Measurements from ENCODE around the gene SLC35E2B. TPM values are rescaled to one million over a fixed set of nuclear protein-coding genes. Genes with fewer than 3 reads are reported as not detected.
"Not testable (repeated sequence)": the region's sequence is repeated elsewhere in the genome, so short reads cannot be mapped to it uniquely, and the experiment has no call there.

The SLC35E2B gene
- total RNA-seq, 2 experiments from 2014 or later, result 62.5 to 65.0 TPM

DNA sequence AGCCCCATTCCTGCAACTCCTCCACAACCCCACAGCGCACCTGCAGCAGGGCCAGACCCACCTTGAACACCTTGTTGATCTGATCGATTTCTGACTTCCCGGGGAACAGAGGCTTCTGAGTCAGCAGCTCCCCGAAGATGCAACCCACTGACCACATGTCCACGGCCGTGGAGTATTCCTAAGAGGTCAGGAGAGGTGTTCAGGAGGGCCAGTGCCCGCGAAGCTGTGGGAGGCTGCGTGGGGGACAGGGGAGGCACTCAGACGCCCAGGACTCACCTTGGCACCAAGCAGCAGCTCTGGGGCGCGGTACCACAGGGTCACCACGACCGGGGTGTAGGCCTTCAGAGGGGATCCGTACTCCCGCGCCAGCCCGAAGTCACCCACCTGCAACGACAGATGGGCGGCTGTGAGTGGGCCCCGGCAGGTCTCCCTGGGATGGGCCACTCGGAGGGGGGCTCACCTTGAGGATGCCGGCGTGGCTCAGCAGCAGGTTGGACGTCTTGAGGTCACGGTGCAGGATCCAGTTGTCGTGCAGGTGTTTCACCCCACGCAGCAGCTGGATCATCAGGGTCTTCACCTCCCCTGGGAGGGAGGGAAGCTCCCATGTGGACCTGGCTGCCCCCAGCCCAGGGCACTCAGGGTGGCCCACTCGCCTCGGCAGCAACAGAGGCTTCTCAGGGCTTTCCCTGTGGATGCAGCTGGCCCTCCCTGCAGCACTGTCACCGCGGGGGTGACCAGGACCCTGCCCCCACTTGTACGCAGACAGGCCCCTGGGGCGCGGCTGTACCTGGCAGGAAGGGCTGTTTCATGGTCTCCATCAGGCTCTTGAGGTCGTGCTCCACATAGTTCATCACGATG, 55.7 kb downstream of the SLC35E2B start:
- CTCF ChIA-PET; H3K27ac Mint-ChIP-seq; H3K4me3 Mint-ChIP-seq; H3K9me3 Mint-ChIP-seq; H3K27me3 Mint-ChIP-seq; H3K4me1 Mint-ChIP-seq; POLR2A ChIA-PET; H3K36me3 Mint-ChIP-seq (ENCODE audit: low read depth); DNase-seq: not testable (repeated sequence)

DNA sequence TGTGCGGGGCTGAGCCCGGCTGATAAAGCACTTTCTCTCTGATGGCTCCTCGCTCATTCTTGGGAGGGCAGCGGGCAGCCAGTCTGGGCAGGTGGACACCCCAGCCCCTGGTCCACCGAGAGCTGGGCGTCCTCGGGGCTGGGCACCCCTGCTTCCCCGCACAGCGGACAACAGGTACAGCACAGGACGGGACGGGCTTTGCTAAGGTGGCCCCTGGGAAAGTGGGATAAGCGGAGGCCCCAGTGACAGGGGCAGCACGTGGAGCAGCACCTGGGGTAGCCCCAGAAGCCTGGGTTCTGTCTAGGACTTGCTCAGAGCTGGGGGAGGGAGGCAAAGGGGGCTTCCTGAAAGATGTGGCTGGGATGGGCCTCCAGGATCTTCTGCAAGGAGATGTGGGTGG, 58.0 kb downstream of the SLC35E2B start:
- H3K27me3 Mint-ChIP-seq; CTCF ChIA-PET; H3K9me3 Mint-ChIP-seq; H3K4me1 Mint-ChIP-seq; DNase-seq; POLR2A ChIA-PET; H3K27ac Mint-ChIP-seq; H3K4me3 Mint-ChIP-seq; H3K36me3 Mint-ChIP-seq (ENCODE audit: low read depth): not testable (repeated sequence)

DNA sequence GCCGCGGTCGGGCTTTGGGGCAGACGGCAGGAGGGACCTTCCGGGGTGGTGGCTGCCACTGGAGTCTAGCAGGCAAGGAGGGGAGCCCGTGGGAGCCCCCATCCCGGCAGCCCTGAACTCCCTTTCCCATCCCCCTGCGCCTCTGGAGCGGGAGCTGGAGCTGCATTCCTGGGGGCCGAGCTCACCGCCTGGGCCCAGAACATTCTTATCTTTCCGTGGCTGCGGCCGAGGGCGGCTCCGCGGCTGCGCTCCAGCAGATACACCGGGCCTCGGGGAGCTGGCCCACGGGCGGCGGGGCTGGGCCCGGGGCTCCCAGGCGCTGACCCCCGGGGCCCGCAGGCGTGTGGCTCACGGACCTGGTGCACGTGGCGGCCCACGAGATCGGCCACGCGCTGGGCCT, 59.2 kb downstream of the SLC35E2B start:
- H3K4me1 Mint-ChIP-seq; CTCF ChIA-PET; POLR2A ChIA-PET; H3K4me3 Mint-ChIP-seq; H3K27ac Mint-ChIP-seq; H3K27me3 Mint-ChIP-seq; H3K9me3 Mint-ChIP-seq; DNase-seq; H3K36me3 Mint-ChIP-seq (ENCODE audit: low read depth): not testable (repeated sequence)

DNA sequence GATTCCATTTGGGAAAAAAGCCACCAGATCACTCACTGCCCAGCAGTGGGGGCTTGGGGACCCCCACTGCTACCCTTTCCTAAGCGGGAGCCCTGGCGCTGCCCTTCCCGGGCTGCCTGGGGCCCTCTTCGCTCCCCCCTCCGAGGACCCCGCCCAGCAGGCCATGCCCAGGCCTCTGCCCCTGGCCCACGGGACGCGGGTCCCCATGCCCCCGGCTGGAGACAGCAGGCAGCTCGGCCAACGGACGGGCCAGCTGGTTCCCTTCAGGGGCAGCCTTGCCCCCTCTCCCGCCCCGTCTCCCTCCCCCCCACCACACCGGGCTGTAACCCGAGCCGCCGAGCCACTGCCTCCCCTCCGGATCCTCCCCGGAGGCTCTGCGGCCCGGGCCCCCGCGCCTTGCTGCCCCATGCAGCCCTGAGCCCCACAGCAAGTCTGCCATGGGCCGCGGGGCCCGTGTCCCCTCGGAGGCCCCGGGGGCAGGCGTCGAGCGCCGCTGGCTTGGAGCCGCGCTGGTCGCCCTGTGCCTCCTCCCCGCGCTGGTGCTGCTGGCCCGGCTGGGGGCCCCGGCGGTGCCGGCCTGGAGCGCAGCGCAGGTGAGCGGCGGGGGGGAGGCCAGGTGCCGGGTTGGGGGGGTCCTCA, 60.7 kb downstream of the SLC35E2B start, which contains the start of gene MMP23B:
Gene MMP23B (plus strand): TSS at position 392 of the 639 bp plus-strand sequence. CDS start 46 bp downstream, at position 438.
- peaks cover 7% of the 10 kb centered on the region for H3K4me1 Mint-ChIP-seq
- CTCF ChIA-PET, result interaction anchor here (0.6 kb wide), 1 partner anchor 20 kb away, joined by 3 read pairs; no protein-coding TSS in a partner anchor
- peaks cover 4% of the 10 kb centered on the region for H3K27me3 Mint-ChIP-seq
- H3K27ac Mint-ChIP-seq, result peak within 1 kb of the TSS; percentile 78
- H3K36me3 Mint-ChIP-seq (ENCODE audit: low read depth), result peaks cover 2% of the 10 kb centered on the region
- no peak within 1 kb of the TSS for H3K4me3 Mint-ChIP-seq
- H3K9me3 Mint-ChIP-seq, result no peaks in the 10 kb centered on the region
- DNase-seq, result no peak
- POLR2A ChIA-PET, result no interaction called here

DNA sequence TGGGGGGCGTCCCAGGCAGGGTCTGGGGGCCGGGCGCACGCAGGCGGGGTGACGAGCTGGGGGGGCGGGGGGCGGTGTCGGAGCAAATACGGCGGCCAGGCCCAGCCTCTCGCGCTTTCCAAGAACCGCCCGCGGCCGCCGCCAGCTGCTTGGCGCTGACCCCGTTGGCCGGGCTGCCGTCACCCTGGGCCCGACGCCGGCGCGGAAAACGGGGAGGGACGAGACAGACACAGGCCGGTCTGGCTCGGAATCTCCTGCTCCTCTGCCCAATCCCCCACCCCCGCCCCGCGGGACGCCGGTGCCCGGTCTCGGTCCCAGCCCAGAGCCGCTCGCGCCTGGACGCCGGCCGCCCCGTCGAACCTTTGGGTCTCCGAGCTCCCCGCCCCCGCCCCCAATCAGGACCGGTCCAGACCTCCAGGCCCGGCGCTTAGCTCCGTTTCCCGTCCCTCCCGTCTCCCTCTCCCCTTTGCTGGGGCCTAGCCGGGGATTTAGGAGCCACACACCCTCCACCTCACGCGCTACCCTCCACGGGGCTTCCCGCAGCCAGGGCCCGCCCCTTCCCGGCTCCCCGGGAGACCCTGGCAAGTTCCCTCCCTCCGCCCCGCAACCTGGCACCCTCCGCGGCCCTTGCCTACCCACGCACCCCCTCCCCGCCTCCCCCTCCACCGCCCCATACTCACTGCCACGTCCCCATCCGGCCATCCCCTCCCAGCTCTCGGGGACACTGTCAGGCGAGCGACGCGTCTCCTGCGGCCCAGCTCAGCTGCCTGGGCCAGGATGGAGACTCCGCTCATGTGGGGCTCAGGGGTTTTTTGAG, 61.4 kb downstream of the SLC35E2B start:
- POLR2A ChIA-PET, result no interaction called here
- CTCF ChIA-PET, result interaction anchor here (0.6 to 1.6 kb wide), 4 partner anchors 16 to 454 kb away, joined by 3 to 4 read pairs (median 3); partner anchors contain the start of gene MIB2
- H3K36me3 Mint-ChIP-seq (ENCODE audit: low read depth), result peaks cover 2% of the 10 kb centered on the region
- peaks cover 7% of the 10 kb centered on the region for H3K4me1 Mint-ChIP-seq
- H3K9me3 Mint-ChIP-seq, result no peaks in the 10 kb centered on the region
- H3K4me3 Mint-ChIP-seq, result no peak overlapping the region
- H3K27me3 Mint-ChIP-seq, result peaks cover 4% of the 10 kb centered on the region
- peak overlapping the region; percentile 78 for H3K27ac Mint-ChIP-seq
- no peak for DNase-seq

DNA sequence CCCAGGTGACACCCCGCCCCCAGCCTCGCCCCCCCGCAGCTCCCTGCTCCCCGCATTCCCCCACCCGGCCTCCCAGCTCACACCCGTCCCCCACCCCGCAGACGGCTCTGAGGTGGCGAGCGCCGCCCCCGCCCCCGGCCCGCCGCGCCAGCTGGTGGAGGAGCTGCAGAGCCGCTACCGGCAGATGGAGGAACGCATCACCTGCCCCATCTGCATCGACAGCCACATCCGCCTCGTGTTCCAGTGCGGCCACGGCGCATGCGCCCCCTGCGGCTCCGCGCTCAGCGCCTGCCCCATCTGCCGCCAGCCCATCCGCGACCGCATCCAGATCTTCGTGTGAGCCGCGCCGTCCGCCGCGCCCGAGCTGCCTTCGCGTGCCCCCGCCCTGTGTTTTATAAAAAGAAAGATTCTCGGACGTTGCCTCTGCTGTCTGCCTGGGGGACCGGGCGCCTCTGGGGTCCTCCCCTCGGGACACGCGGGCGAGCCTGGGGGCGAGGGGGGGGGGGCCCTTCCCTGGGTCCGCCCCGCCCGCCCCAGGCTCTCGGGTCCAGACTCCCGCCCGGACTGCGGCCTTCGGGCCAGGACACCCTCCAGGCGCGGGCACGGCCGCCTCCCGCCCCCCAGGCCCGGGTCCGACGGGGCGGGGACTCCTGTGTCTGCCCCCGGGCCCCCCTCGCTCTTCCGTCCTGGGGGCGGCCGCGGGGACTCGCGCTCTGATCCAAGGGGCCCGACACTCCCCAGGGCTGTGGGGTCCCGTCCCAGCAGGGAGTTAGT, 62.2 kb downstream of the SLC35E2B start:
- ChIA-PET POLR2A (no interaction called here), CTCF (interaction anchor here (0.6 to 1.8 kb wide), 7 partner anchors 11 to 454 kb away, joined by 3 to 6 read pairs (median 3); partner anchors contain the start of gene MIB2)
- Mint-ChIP-seq H3K27ac (peak overlapping the region; percentile 97), H3K27me3 (peaks cover 4% of the 10 kb centered on the region), H3K4me1 (peaks cover 7% of the 10 kb centered on the region), H3K4me3 (peak overlapping the region; percentile 74), H3K9me3 (no peaks in the 10 kb centered on the region), H3K36me3 (ENCODE audit: low read depth) (peaks cover 2% of the 10 kb centered on the region)
- peak; percentile 94 for DNase-seq

DNA sequence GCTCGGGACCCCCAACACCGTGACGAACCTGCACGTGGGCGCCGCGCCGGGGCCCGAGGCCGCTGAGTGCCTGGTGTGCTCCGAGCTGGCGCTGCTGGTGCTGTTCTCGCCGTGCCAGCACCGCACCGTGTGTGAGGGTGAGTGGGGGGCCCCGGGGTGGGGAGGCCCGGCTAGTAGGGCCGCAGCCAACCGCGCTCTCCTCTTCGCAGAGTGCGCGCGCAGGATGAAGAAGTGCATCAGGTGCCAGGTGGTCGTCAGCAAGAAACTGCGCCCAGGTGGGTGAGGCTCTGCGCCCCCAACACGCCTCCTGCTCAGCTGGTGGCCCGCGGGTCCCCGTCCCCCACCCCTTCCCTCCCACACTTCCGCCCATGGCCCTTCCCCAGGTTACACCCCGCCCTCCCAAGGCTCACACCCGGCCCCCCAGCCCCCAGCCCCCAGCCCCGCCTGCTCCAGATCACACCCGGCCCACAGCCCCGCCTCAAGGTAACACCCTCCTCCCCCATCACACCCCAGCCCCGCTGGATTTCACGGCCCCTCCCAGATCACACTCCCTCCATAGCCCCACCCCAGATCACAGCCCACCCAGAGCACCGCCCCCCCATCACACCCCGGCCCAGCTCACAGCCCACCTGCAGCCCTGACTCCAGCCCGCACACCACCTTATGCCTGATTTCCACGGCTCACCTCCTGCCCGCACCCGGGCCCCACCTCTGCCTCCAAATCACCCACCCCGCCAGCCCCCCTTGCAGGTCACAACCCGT, 63.0 kb downstream of the SLC35E2B start:
- DNase-seq, result peak; percentile 69
- Mint-ChIP-seq H3K27ac (peak overlapping the region; percentile 87), H3K36me3 (ENCODE audit: low read depth) (peaks cover 2% of the 10 kb centered on the region), H3K4me3 (peak overlapping the region; percentile 63), H3K9me3 (no peaks in the 10 kb centered on the region), H3K4me1 (peaks cover 7% of the 10 kb centered on the region), H3K27me3 (peaks cover 4% of the 10 kb centered on the region)
- ChIA-PET CTCF (interaction anchor here (0.6 to 1.8 kb wide), 9 partner anchors 10 to 256 kb away, joined by 3 to 6 read pairs (median 3); partner anchors contain the start of gene MIB2), POLR2A (no interaction called here)

DNA sequence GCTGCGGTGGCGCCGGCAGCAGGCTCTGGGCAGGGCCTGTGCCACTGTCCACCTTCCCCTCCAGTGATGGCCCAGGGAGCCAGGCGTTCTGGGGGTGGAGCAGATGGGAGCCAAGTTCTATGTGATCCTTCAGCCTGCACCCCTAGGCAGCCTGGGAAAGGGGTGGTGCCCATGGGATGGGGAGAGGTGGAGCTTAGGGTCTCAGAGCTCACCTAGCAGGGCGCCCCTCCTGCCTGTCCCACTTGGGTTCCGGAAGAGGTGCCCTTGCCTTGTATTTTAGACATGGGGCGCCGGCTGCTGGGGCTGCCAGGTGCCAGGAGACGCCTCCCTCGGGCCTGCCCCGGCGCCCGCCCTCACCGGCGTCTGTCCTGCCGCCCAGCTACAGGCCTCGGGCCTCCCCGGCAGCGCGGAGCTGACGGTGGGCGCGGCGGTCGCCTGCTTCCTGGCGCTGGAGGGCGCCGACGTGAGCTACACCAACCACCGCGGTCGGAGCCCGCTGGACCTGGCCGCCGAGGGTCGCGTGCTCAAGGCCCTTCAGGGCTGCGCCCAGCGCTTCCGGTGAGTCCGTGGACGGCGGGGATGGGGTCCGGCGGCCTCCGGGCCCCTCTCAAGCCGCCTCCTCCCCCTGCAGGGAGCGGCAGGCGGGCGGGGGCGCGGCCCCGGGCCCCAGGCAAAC, 63.7 kb downstream of the SLC35E2B start:
- Mint-ChIP-seq H3K9me3 (no peaks in the 10 kb centered on the region), H3K4me1 (peaks cover 7% of the 10 kb centered on the region), H3K4me3 (peak overlapping the region; percentile 5), H3K27me3 (peaks cover 4% of the 10 kb centered on the region), H3K27ac (peak overlapping the region; percentile 41), H3K36me3 (ENCODE audit: low read depth) (peaks cover 2% of the 10 kb centered on the region)
- CTCF ChIA-PET, result interaction anchor here (0.6 to 1.8 kb wide), 7 partner anchors 9 to 255 kb away, joined by 3 to 6 read pairs (median 3); partner anchors contain the start of gene MIB2
- DNase-seq, result peak; percentile 37
- POLR2A ChIA-PET, result interaction anchor here (0.6 kb wide), 1 partner anchor 26 kb away, joined by 3 read pairs; no protein-coding TSS in a partner anchor

DNA sequence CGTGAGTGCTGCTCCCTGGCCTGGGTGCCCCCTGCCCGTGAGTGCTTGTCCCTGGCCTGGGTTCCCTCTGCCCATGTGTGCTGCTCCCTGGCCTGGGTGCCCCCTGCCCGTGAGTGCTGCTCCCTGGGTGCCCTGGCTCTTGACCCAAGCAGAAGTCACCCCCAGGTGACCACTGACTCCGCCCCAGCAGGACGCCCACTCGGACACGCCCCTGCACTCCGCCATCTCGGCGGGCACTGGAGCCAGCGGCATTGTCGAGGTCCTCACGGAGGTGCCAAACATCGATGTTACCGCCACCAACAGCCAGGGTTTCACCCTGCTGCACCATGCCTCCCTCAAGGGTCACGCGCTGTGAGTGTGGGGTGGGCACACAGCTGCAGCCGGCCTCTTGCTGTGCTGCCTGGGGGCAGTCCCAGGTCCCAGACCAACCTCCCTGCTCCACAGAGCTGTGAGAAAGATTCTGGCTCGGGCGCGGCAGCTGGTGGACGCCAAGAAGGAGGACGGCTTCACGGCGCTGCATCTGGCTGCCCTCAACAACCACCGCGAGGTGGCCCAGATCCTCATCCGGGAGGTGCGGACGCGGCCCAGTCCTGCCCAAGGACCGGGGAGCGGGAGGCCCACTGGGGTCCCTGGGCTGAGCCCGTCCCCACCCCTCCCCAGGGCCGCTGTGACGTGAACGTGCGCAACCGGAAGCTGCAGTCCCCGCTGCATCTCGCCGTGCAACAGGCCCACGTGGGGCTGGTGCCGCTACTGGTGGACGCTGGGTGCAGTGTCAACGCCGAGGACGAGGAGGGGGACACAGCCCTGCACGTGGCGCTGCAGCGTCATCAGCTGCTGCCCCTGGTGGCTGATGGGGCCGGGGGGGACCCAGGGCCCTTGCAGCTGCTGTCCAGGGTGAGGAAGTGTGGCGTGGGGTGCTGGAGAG, 64.5 kb downstream of the SLC35E2B start:
- H3K27me3 Mint-ChIP-seq, result peaks cover 4% of the 10 kb centered on the region
- H3K27ac Mint-ChIP-seq, result peak overlapping the region; percentile 9

DNA sequence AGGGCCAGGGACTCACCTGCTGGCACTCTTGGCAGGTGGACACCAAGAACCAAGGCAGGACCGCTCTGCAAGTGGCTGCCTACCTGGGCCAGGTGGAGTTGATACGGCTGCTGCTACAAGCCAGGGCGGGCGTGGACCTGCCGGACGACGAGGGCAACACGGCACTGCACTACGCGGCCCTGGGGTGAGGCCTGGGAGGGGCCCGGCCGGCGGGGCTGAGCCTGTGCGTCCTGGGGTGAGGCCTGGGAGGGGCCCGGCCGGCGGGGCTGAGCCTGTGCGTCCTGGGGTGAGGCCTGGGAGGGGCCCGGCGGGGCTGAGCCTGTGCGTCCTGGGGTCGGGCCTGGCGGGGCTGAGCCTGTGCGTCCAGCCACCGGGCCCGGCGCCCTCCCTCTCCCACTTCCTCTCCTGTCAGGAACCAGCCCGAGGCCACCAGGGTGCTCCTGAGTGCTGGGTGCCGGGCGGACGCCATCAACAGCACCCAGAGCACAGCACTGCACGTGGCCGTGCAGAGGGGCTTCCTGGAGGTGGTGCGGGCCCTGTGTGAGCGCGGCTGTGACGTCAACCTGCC, 65.2 kb downstream of the SLC35E2B start:
- H3K4me3 Mint-ChIP-seq, result no peak overlapping the region
- H3K9me3 Mint-ChIP-seq, result no peaks in the 10 kb centered on the region
- DNase-seq, result no peak
- no peak overlapping the region for H3K27ac Mint-ChIP-seq
- H3K36me3 Mint-ChIP-seq (ENCODE audit: low read depth), result peaks cover 2% of the 10 kb centered on the region
- peaks cover 4% of the 10 kb centered on the region for H3K27me3 Mint-ChIP-seq
- H3K4me1 Mint-ChIP-seq, result peaks cover 7% of the 10 kb centered on the region
- CTCF ChIA-PET, result no interaction called here
- POLR2A ChIA-PET, result no interaction called here

More for the DNA sequence above, 64.5 kb downstream of the SLC35E2B start:
- DNase-seq, result no peak
- H3K4me1 Mint-ChIP-seq, result peaks cover 7% of the 10 kb centered on the region
- POLR2A ChIA-PET, result interaction anchor here (0.6 kb wide), 1 partner anchor 26 kb away, joined by 3 read pairs; no protein-coding TSS in a partner anchor
- H3K4me3 Mint-ChIP-seq, result peak overlapping the region; percentile 5
- H3K36me3 Mint-ChIP-seq (ENCODE audit: low read depth), result peaks cover 2% of the 10 kb centered on the region
- no peaks in the 10 kb centered on the region for H3K9me3 Mint-ChIP-seq
- CTCF ChIA-PET, result interaction anchor here (0.9 to 1.8 kb wide), 5 partner anchors 8 to 77 kb away, joined by 3 to 6 read pairs (median 3); partner anchors contain the start of gene MIB2
